ENCODE results near the gene LCE1B.

Gene LCE1B

DNA sequence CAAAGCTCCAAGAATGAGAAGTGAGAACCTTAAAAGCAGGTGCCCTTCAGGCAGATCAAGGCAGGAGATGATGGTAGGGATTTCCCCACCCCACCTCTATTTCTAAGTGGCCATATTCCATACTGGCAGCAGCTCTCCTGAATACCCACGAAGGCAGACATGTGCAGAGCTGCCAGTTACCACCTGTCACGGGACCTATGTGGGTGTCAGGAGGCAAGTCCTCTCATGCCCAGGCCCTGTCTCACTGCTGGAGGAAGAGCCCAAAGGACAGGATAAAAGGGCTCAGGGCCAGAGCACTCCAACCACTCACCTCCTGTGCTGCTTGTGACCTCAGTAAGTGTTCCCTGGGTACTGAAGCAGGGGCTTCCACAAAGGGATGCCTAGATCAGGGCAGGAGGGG is 721 bp upstream of the LCE1B start:
- H3K4me3 ChIP-seq (ENCODE audit: low read length) = no peak overlapping the region
- no peak for DNase-seq (ENCODE audit: low read depth)
- TF ChIP-seq, protein P1, sequence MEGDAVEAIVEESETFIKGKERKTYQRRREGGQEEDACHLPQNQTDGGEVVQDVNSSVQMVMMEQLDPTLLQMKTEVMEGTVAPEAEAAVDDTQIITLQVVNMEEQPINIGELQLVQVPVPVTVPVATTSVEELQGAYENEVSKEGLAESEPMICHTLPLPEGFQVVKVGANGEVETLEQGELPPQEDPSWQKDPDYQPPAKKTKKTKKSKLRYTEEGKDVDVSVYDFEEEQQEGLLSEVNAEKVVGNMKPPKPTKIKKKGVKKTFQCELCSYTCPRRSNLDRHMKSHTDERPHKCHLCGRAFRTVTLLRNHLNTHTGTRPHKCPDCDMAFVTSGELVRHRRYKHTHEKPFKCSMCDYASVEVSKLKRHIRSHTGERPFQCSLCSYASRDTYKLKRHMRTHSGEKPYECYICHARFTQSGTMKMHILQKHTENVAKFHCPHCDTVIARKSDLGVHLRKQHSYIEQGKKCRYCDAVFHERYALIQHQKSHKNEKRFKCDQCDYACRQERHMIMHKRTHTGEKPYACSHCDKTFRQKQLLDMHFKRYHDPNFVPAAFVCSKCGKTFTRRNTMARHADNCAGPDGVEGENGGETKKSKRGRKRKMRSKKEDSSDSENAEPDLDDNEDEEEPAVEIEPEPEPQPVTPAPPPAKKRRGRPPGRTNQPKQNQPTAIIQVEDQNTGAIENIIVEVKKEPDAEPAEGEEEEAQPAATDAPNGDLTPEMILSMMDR (conservative IDR thresholded peaks at IDR 0.05; ENCODE audit: low read length) = no peak

DNA sequence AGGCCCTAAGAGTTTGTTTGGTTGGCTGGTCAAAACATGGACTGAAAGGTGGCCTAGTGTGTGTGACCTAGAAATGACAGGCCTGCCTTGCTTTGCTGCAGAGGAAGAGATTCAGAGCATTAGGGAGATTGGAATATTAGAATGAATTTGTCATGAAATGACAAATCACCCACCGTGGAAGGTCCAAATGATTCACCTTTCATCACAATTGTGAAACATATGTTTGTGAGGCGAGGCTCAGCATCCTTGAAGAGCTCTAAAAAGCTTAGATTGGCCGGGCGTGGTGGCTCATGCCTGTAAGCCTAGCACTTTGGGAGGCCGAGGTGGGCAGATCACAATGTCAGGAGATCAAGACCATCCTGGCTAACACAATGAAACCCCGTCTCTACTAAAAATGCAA is 5.5 kb downstream of the LCE1B start:
- no peak overlapping the region for H3K4me3 ChIP-seq (ENCODE audit: low read length)
- TF ChIP-seq, protein P1 (conservative IDR thresholded peaks at IDR 0.05; ENCODE audit: low read length) = no peak
- no peak for DNase-seq (ENCODE audit: low read depth)

DNA sequence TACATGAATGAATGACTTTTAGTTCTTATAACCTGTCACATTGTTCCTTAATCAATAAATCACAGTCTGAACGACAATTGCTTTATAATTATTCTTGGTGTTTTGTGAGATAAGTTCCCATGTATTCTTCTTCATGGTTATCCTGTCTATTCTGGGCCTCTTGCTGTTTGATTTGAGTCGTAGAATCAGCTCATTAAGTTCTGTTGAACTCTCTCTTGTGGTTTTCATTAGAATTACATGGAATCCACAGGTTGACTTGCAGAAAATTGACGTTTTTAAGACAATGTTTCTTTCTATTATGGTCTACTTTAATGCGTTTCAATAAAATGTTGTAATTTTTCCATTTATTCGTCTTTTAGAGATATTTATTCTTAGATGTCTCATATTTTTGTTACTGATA is 11.5 kb downstream of the LCE1B start:
- TF ChIP-seq, protein P1 (conservative IDR thresholded peaks at IDR 0.05; ENCODE audit: low read length) = no peak
- H3K4me3 ChIP-seq (ENCODE audit: low read length) = no peak overlapping the region
- no peak for DNase-seq (ENCODE audit: low read depth)

DNA sequence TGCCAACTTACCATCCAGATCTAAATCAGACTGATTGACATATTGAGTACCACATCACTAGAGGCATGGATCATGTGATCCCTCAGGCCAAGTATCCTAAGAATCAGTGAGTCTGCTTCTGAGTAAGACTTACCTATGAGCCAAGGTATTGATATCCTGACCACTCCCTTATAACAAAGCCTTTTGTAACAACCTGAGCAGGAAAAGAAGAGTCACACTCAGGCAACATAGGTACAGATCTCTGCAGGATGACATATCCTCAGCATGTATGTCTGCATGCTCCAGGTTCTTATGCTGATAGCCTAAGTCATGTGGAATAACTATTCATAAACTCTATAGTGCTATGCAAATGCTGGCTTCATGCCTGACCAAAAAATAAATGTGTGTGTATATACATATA is 13.2 kb downstream of the LCE1B start:
- TF ChIP-seq, protein P1 (conservative IDR thresholded peaks at IDR 0.05; ENCODE audit: low read length) = no peak
- no peak for DNase-seq (ENCODE audit: low read depth)
- H3K4me3 ChIP-seq (ENCODE audit: low read length) = no peak overlapping the region

DNA sequence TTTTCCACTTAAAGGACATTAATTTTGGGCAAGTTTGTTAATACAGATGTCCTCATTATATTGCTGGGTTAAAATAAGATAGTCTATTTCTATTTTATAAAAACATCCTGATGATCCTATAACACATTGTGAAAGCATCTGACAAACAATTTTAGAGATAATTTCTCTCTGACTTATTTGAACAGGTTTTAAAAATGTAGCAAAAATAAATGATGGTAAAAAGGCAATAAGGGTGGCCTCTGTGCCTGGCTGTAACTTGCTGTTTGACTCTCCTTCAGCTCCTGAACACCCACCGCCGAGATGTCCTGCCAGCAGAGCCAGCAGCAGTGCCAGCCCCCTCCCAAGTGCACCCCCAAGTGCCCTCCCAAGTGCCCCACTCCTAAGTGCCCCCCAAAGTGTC is 15.4 kb downstream of the LCE1B start, which contains the start of gene LCE1A:
TSS of gene LCE1A (plus strand) at position 301 of the 400 bp plus-strand sequence. CDS start at position 301, 0 bp downstream.
- TF ChIP-seq, protein P1 (conservative IDR thresholded peaks at IDR 0.05; ENCODE audit: low read length) = no peak
- H3K4me3 ChIP-seq (ENCODE audit: low read length) = no peak within 1 kb of the TSS
- DNase-seq (ENCODE audit: low read depth) = no peak

DNA sequence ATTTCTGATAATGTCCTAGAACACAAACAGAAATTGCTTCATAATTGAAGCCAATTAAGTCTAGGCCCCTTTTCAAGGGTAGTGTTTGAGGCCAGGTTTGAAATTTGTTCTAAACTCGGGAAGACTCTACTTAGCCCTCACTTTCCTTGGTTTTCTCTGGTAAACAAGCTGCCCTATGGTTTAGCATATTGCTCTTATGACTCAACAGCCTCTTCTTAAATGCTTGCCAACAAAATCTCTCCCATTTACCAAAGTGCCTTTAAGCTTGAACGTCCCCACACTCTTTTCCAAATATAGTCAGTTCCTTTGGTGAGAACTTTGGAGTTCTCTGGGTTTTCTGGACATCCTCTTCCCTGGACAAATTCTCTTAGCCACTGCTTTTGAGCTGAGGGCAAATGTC is 25.1 kb downstream of the LCE1B start:
- no peak for DNase-seq (ENCODE audit: low read depth)
- TF ChIP-seq, protein P1 (conservative IDR thresholded peaks at IDR 0.05; ENCODE audit: low read length) = no peak
- H3K4me3 ChIP-seq (ENCODE audit: low read length) = no peak overlapping the region

DNA sequence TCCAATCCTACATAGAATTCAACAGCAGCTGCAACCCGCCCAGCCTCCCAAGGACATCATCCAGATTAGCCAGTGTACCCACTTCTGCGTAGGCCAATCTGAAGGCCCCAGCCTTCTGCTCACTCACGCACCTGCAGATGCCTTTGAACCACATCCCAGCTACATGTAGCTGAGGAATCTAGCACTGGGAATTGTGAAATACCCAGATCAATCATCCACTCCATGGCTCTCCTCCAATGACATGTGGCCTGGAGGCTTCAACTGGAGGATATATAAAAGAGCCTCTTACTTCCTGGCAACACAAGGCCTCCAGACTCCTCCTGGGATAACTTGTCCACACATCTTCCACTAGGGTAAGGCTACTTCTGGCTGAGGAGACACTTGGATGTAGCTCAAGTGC is 30.8 kb downstream of the LCE1B start, which contains the start of gene LCE6A:
TSS of gene LCE6A (plus strand) at position 301 of the 400 bp plus-strand sequence. CDS start 665 bp downstream, outside the sequence.
- no peak for DNase-seq (ENCODE audit: low read depth)
- TF ChIP-seq, protein P1 (conservative IDR thresholded peaks at IDR 0.05; ENCODE audit: low read length) = no peak
- H3K4me3 ChIP-seq (ENCODE audit: low read length) = no peak within 1 kb of the TSS
